MM.1S (cell line): ENCODE measurements around the gene MGA.

Experiments used
- DNase-seq: peaks from one replicate; pipeline ENCODE4 v3.0.0-alpha.2; 2015
- H2AFZ ChIP-seq: fragments of 300-600 bp; sonication (generic); 2 replicates; pipeline ENCODE4 v1.6.0; 2016; ENCODE audit warnings: antibody characterized with exemption, low read length
- H3F3A ChIP-seq: fragments of 300-600 bp; sonication (generic); 2 replicates; pipeline ENCODE4 v1.6.1; 2016; ENCODE audit warnings: mild to moderate bottlenecking, antibody characterized with exemption, low read length, moderate library complexity, mixed read lengths; ENCODE audit not compliant: insufficient read depth
- H3K27ac ChIP-seq: fragments of 300-600 bp; sonication (generic); 2 replicates; pipeline ENCODE4 v1.5.1; 2016; ENCODE audit warnings: mild to moderate bottlenecking, low read length
- H3K27me3 ChIP-seq: fragments of 300-600 bp; sonication (generic); replicated peaks from 2 replicates; pipeline ENCODE4 v1.6.0; 2016; ENCODE audit warnings: low read length; ENCODE audit not compliant: insufficient read depth
- H3K36me3 ChIP-seq: fragments of 300-600 bp; sonication (generic); replicated peaks from 2 replicates; pipeline ENCODE4 v1.6.1; 2016; ENCODE audit warnings: mild to moderate bottlenecking, low read length, mixed read lengths; ENCODE audit not compliant: insufficient read depth
- H3K4me1 ChIP-seq: fragments of 300-600 bp; sonication (generic); 2 replicates; pipeline ENCODE4 v1.6.1; 2016; ENCODE audit warnings: low read length, mixed read lengths
- H3K4me2 ChIP-seq: fragments of 300-600 bp; sonication (generic); 2 replicates; pipeline ENCODE4 v1.6.0; 2016; ENCODE audit warnings: low read depth, low read length
- H3K4me3 ChIP-seq: fragments of 300-600 bp; sonication (generic); 2 replicates; pipeline ENCODE4 v1.5.1; 2016; ENCODE audit warnings: low read length, mixed read lengths
- H3K79me2 ChIP-seq: fragments of 300-600 bp; sonication (generic); 2 replicates; pipeline ENCODE4 v1.6.1; 2016; ENCODE audit warnings: mixed run types, low read length, mixed read lengths
- H3K9ac ChIP-seq: fragments of 300-600 bp; sonication (generic); 2 replicates; pipeline ENCODE4 v1.6.1; 2016; ENCODE audit warnings: low read length, mixed read lengths
- H3K9me2 ChIP-seq: fragments of 300-600 bp; sonication (generic); replicated peaks from 2 replicates; pipeline ENCODE4 v1.6.1; 2016; ENCODE audit warnings: mild to moderate bottlenecking, low read length, mixed read lengths; ENCODE audit not compliant: insufficient read depth
- H3K9me3 ChIP-seq: fragments of 300-600 bp; sonication (generic); replicated peaks from 2 replicates; pipeline ENCODE4 v1.6.1; 2016; ENCODE audit warnings: mild to moderate bottlenecking, low read length, mixed read lengths; ENCODE audit not compliant: insufficient read depth
- H4K20me1 ChIP-seq: fragments of 300-600 bp; sonication (generic); 2 replicates; pipeline ENCODE4 v1.6.1; 2016; ENCODE audit warnings: mild to moderate bottlenecking, low read length, moderate library complexity, mixed read lengths; ENCODE audit not compliant: insufficient read depth
- CTCF ChIP-seq: fragments of 300-600 bp; sonication (generic); IDR thresholded peaks from 2 replicates; pipeline ENCODE4 v1.5.1; 2016; ENCODE audit warnings: antibody characterized with exemption, low read length, mixed read lengths
- EZH2 ChIP-seq: fragments of 300-600 bp; sonication (generic); optimal IDR thresholded peaks from 2 replicates; pipeline ENCODE3; 2017; ENCODE audit warnings: low read depth, mild to moderate bottlenecking, antibody characterized with exemption, low read length, mixed read lengths
- EZH2phosphoT487 ChIP-seq: fragments of 300-600 bp; sonication (generic); IDR thresholded peaks from 2 replicates; pipeline ENCODE4 v1.6.1; 2018; ENCODE audit warnings: antibody characterized with exemption, low read length

Gene MGA

GRCh38 chr15:41794081-41794480 is 133.9 kb downstream of the MGA start:
- Histone ChIP-seq H3K4me1 (no peaks in the 10 kb centered on the region), H3F3A (no peaks in the 10 kb centered on the region)

GRCh38 chr15:41795996-41796856 is 136.0 kb downstream of the MGA start:
- Histone ChIP-seq H3K9me2 (no peaks in the 10 kb centered on the region), H4K20me1 (no peaks in the 10 kb centered on the region), H3F3A (no peaks in the 10 kb centered on the region), H3K4me2 (no peak overlapping the region), H2AFZ (no peak overlapping the region), H3K4me1 (no peaks in the 10 kb centered on the region), H3K9ac (no peak overlapping the region), H3K36me3 (no peaks in the 10 kb centered on the region), H3K9me3 (no peaks in the 10 kb centered on the region), H3K27me3 (no peaks in the 10 kb centered on the region), H3K27ac (no peak overlapping the region), H3K4me3 (no peak overlapping the region), H3K79me2 (no peaks in the 10 kb centered on the region)
- no peak for DNase-seq
- no peak for TF ChIP-seq CTCF
- no peak for TF ChIP-seq EZH2
- no peak for TF ChIP-seq EZH2phosphoT487

More at GRCh38 chr15:41794081-41794480, 133.9 kb downstream of the MGA start:
- H3K36me3 ChIP-seq, result no peaks in the 10 kb centered on the region
- no peaks in the 10 kb centered on the region for H4K20me1 ChIP-seq
- no peak overlapping the region for H3K9ac ChIP-seq
- H3K27ac ChIP-seq, result no peak overlapping the region
- H3K9me3 ChIP-seq, result no peaks in the 10 kb centered on the region
- H3K4me3 ChIP-seq, result no peak overlapping the region
- no peak overlapping the region for H3K4me2 ChIP-seq
- H3K79me2 ChIP-seq, result no peaks in the 10 kb centered on the region
- no peak for DNase-seq
- H2AFZ ChIP-seq, result no peak overlapping the region
- no peaks in the 10 kb centered on the region for H3K9me2 ChIP-seq
- H3K27me3 ChIP-seq, result no peaks in the 10 kb centered on the region
- TF ChIP-seq CTCF (no peak), EZH2phosphoT487 (no peak), EZH2 (no peak)

- no peaks in the 10 kb centered on the region for H3F3A ChIP-seq
- H3K4me3 ChIP-seq, result no peak overlapping the region
- no peaks in the 10 kb centered on the region for H3K9me3 ChIP-seq
- H3K36me3 ChIP-seq, result no peaks in the 10 kb centered on the region
- H2AFZ ChIP-seq, result no peak overlapping the region
- no peaks in the 10 kb centered on the region for H3K27me3 ChIP-seq
- H3K4me1 ChIP-seq, result no peaks in the 10 kb centered on the region
- no peak overlapping the region for H3K9ac ChIP-seq
- TF ChIP-seq EZH2, result no peak
- TF ChIP-seq EZH2phosphoT487, result no peak
- TF ChIP-seq CTCF, result no peak
- no peaks in the 10 kb centered on the region for H3K9me2 ChIP-seq
- no peaks in the 10 kb centered on the region for H4K20me1 ChIP-seq
- H3K79me2 ChIP-seq, result no peaks in the 10 kb centered on the region
- H3K27ac ChIP-seq, result no peak overlapping the region
- no peak for DNase-seq
- no peak overlapping the region for H3K4me2 ChIP-seq
Observed at GRCh38 chr15:41797201-41797944, 137.2 kb downstream of the MGA start.
